Kidney (tissue), 14 donors: ENCODE results near the gene CNOT2. TPM values are rescaled to one million over a fixed set of nuclear protein-coding genes. Genes with fewer than 3 reads are reported as not detected.

ENCODE experiments used
- DNase-seq, 5 donors: peaks; one replicate each; pipeline ENCODE4 v3.0.0-alpha.2; 2013 to 2020
- FAIRE-seq: peaks from 2 replicates; lab custom pipeline; 2012; peaks lifted over from hg19 to GRCh38; lab: Jason Lieb, UNC
- H3K27ac ChIP-seq, 2 donors: one replicate each; pipeline ENCODE4 v1.7.0; 2013; ENCODE audit warnings: low read depth in 2 of 2, low read length in 2 of 2, inconsistent platforms in 1 of 2
- H3K27me3 ChIP-seq: one replicate; pipeline ENCODE4 v1.7.1; 2013; ENCODE audit warnings: low read length, inconsistent platforms; ENCODE audit not compliant: control insufficient read depth, insufficient read depth
- H3K36me3 ChIP-seq, 3 donors: one replicate each; pipeline versions ENCODE4 v1.7.0 to v1.7.1; 2013; ENCODE audit warnings: low read length in 3 of 3, control low read depth in 1 of 3, inconsistent platforms in 1 of 3; ENCODE audit not compliant: insufficient read depth in 3 of 3, control insufficient read depth in 2 of 3
- H3K4me1 ChIP-seq, 3 donors: one replicate each; pipeline versions ENCODE4 v1.7.0 to v1.7.1; 2013; ENCODE audit warnings: low read length in 3 of 3, inconsistent platforms in 1 of 3, low read depth in 1 of 3; ENCODE audit not compliant: control insufficient read depth in 2 of 3, insufficient read depth in 2 of 3
- H3K4me3 ChIP-seq, 3 donors: one replicate each; pipeline versions ENCODE4 v1.7.0 to v1.8.1; 2013; ENCODE audit warnings: low read length in 3 of 3, control low read depth in 1 of 3, inconsistent platforms in 1 of 3
- H3K9ac ChIP-seq, 3 donors: one replicate each; pipeline versions ENCODE4 v1.7.0 to v1.7.1; 2013; ENCODE audit warnings: low read length in 3 of 3, control low read depth in 1 of 3, inconsistent platforms in 1 of 3
- H3K9me3 ChIP-seq, 3 donors: one replicate each; pipeline versions ENCODE4 v1.7.0 to v1.7.1; 2013; ENCODE audit warnings: low read length in 3 of 3, control low read depth in 1 of 3, inconsistent platforms in 1 of 3; ENCODE audit not compliant: control insufficient read depth in 2 of 3, insufficient read depth in 1 of 3
- intact Hi-C: fragments of 100-400 bp; cut with DNase I; formaldehyde crosslinking; loops from one replicate; pipeline ENCODE4 v1.11.1; 2022
- polyA plus RNA-seq: library from polyadenylated mRNA; stranded (reverse); fragments of 350-450 nt; fragmentation: Illumina TruSeq; extraction: RNeasy Lipid Tissue Mini Kit (QIAGEN cat#74804); gene quantifications from one replicate; pipeline ENCODE4 v1.2.3, GENCODE V29; 2014; ENCODE audit warnings: low read depth, low replicate concordance; ENCODE audit not compliant: insufficient read depth
- total RNA-seq: library from RNA; stranded (reverse); fragmentation: NEBNext Ultra II Directional; extraction: Animal tissue kit (Norgen Biotek cat#: 25700); gene quantifications from one replicate; pipeline ENCODE4 v1.2.1, GENCODE V29; 2021
- TF ChIP-seq, protein P1 (sequence below): IDR thresholded peaks from 3 replicates; pipeline ENCODE4 v1.5.1; 2012; ENCODE audit warnings: mild to moderate bottlenecking, moderate library complexity, borderline replicate concordance; ENCODE audit not compliant: insufficient read depth; ENCODE audit errors: extremely low read depth
- donor health status: control.
- donor health status: control.
- donor health status: control.
- donor health status: control.
- donor health status: control.
- donor health status: DM: yes; HTN: yes; CAD: no.
- donor health status: Normal renal cell carcinoma (clear cell type).

The CNOT2 gene
- total and polyA plus RNA-seq, 2 donors from 2014 or later = 21.0 to 68.8 TPM

- H3K4me3 ChIP-seq = peak overlapping the region in 2 of 3 donors; percentile 61 to 67
- intact Hi-C loops = no loop called here
These were observed 121.6 kb downstream of the CNOT2 start for GRCh38 chr12:70364695-70365397.

GRCh38 chr12:70365398-70365647, 122.1 kb downstream of the CNOT2 start:
- H3K9ac ChIP-seq = peak overlapping the region in 1 of 3 donors; percentile 30
- H3K9me3 ChIP-seq = no peaks in the 10 kb centered on the region
- TF ChIP-seq, protein P1, sequence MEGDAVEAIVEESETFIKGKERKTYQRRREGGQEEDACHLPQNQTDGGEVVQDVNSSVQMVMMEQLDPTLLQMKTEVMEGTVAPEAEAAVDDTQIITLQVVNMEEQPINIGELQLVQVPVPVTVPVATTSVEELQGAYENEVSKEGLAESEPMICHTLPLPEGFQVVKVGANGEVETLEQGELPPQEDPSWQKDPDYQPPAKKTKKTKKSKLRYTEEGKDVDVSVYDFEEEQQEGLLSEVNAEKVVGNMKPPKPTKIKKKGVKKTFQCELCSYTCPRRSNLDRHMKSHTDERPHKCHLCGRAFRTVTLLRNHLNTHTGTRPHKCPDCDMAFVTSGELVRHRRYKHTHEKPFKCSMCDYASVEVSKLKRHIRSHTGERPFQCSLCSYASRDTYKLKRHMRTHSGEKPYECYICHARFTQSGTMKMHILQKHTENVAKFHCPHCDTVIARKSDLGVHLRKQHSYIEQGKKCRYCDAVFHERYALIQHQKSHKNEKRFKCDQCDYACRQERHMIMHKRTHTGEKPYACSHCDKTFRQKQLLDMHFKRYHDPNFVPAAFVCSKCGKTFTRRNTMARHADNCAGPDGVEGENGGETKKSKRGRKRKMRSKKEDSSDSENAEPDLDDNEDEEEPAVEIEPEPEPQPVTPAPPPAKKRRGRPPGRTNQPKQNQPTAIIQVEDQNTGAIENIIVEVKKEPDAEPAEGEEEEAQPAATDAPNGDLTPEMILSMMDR = no peak

More at GRCh38 chr12:70364695-70365397, 121.6 kb downstream of the CNOT2 start:
- FAIRE-seq (no peak), DNase-seq (peak in 1 of 5 donors; percentile 6)
- TF ChIP-seq, protein P1 = no peak
- Histone ChIP-seq H3K4me1 (peaks cover 0 to 7% (median 0%) of the 10 kb centered on the region in 3 donors), H3K9me3 (no peaks in the 10 kb centered on the region), H3K36me3 (no peaks in the 10 kb centered on the region), H3K27me3 (peaks cover 12% of the 10 kb centered on the region), H3K27ac (no peak overlapping the region), H3K9ac (peak overlapping the region in 1 of 3 donors; percentile 30)

GRCh38 chr12:70365648-70366518, 122.7 kb downstream of the CNOT2 start, which contains the start of gene KCNMB4:
TSS of gene KCNMB4 (plus strand) at chr12:70366290. CDS start at chr12:70366735, 445 bp downstream.
- Histone ChIP-seq H3K36me3 (no peaks in the 10 kb centered on the region), H3K27me3 (peaks cover 12% of the 10 kb centered on the region), H3K4me3 (peak within 1 kb of the TSS; percentile 85 to 95 (median 86)), H3K27ac (peak within 1 kb of the TSS; percentile 20 to 67), H3K4me1 (peaks cover 0 to 7% (median 0%) of the 10 kb centered on the region in 3 donors), H3K9me3 (no peaks in the 10 kb centered on the region), H3K9ac (peak within 1 kb of the TSS in 2 of 3 donors; percentile 30 to 85)
- TF ChIP-seq, protein P1 = no peak
- DNase-seq (peak; percentile 85 to 93 (median 89)), FAIRE-seq (no peak)
- intact Hi-C loops = no loop called here

More at GRCh38 chr12:70365398-70365647, 122.1 kb downstream of the CNOT2 start:
- H3K27me3 ChIP-seq = peaks cover 12% of the 10 kb centered on the region
- no peaks in the 10 kb centered on the region for H3K36me3 ChIP-seq
- intact Hi-C loops = no loop called here
- H3K4me1 ChIP-seq = peaks cover 0 to 7% (median 0%) of the 10 kb centered on the region in 3 donors
- H3K4me3 ChIP-seq = peak overlapping the region; percentile 28 to 67 (median 61)
- DNase-seq (peak in 2 of 5 donors; percentile 29 to 33), FAIRE-seq (no peak)
- H3K27ac ChIP-seq = no peak overlapping the region
